Measurements from ENCODE around the gene AZU1.

Gene AZU1, protein sequence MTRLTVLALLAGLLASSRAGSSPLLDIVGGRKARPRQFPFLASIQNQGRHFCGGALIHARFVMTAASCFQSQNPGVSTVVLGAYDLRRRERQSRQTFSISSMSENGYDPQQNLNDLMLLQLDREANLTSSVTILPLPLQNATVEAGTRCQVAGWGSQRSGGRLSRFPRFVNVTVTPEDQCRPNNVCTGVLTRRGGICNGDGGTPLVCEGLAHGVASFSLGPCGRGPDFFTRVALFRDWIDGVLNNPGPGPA

DNA sequence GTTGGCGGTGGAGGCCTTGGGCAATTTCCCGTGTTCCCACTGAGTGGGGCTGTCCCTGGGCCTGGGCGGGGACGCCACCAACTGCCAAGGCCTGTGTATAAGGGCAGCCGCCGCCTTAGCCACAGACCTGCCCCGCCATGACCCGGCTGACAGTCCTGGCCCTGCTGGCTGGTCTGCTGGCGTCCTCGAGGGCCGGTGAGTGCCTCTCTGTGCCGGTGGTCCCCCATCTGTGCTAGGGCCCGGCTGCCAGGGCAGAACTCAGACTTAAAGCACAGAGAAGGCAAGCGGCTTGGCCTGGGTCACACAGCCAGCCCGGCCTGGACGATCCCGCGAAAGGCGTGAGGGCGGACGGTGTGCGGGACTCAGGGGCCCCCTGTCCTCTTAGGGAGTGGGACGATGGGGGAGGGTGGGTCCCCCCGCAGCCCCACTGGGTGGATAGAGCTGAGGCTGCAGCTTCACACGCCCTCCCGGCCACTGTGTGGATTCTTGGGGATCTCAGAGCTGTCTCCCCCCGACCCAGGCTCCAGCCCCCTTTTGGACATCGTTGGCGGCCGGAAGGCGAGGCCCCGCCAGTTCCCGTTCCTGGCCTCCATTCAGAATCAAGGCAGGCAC is at the start of gene AZU1:
AZU1 (plus strand) TSS at position 128 of the 612 bp plus-strand sequence; CDS start at position 138, 10 bp downstream.
- Mint-ChIP-seq H3K4me1 (peaks cover 15% of the 10 kb centered on the region), H3K27ac (no peak within 1 kb of the TSS)
- TF ChIP-seq CTCF (IDR thresholded peaks at IDR 0.05), result no peak

GRCh38 chr19:778910-779653 is 48.6 kb upstream of the AZU1 start:
- peaks cover 9% of the 10 kb centered on the region for H3K27me3 Mint-ChIP-seq (ENCODE audit: low read depth, poor library complexity)
- no peaks in the 10 kb centered on the region for H3K36me3 Mint-ChIP-seq (ENCODE audit: low read depth)
- H3K27ac Mint-ChIP-seq, result no peak overlapping the region
- H3K9me3 Mint-ChIP-seq, result peaks cover 3% of the 10 kb centered on the region
- no peak for TF ChIP-seq CTCF (IDR thresholded peaks at IDR 0.05)
- H3K4me1 Mint-ChIP-seq, result peaks cover 28% of the 10 kb centered on the region
- DNase-seq, result no peak
- H3K4me3 Mint-ChIP-seq, result no peak overlapping the region

More for the DNA sequence above, at the start of gene AZU1:
- H3K36me3 Mint-ChIP-seq (ENCODE audit: low read depth), result no peaks in the 10 kb centered on the region
- no peak for DNase-seq
- H3K27me3 Mint-ChIP-seq (ENCODE audit: low read depth, poor library complexity), result peaks cover 6% of the 10 kb centered on the region
- no peak within 1 kb of the TSS for H3K4me3 Mint-ChIP-seq
- no peaks in the 10 kb centered on the region for H3K9me3 Mint-ChIP-seq

- Mint-ChIP-seq H3K27ac (no peak overlapping the region), H3K36me3 (ENCODE audit: low read depth) (no peaks in the 10 kb centered on the region), H3K27me3 (ENCODE audit: low read depth, poor library complexity) (peaks cover 8% of the 10 kb centered on the region), H3K4me1 (peaks cover 28% of the 10 kb centered on the region), H3K9me3 (peaks cover 3% of the 10 kb centered on the region), H3K4me3 (no peak overlapping the region)
- DNase-seq, result no peak
- no peak for TF ChIP-seq CTCF (IDR thresholded peaks at IDR 0.05)
Measured at GRCh38 chr19:780935-781334, 46.7 kb upstream of the AZU1 start.

DNA sequence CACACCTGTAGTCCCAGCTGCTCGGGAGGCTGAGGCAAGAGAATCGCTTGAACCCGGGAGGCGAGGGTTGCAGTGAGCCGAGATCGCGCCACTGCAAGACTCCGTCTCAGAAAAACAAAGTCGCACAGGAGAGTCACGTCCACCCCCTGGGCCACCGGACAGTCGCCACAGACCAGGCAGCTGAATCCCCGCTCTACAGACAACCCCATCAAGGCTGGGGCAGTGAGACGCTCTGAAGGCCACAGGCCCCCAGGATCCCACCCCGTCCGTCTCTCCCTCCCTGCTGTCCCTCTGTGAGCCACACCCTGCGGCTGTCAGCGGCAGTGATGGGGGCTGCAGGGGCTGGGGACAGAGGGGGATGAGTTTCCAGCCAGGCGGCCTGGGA is 45.8 kb upstream of the AZU1 start:
- Mint-ChIP-seq H3K4me1 (peaks cover 28% of the 10 kb centered on the region), H3K27me3 (ENCODE audit: low read depth, poor library complexity) (peaks cover 8% of the 10 kb centered on the region), H3K27ac (no peak overlapping the region), H3K9me3 (peaks cover 3% of the 10 kb centered on the region), H3K4me3 (no peak overlapping the region), H3K36me3 (ENCODE audit: low read depth) (no peaks in the 10 kb centered on the region)
- TF ChIP-seq CTCF (IDR thresholded peaks at IDR 0.05), result no peak
- DNase-seq, result no peak

- Mint-ChIP-seq H3K36me3 (ENCODE audit: low read depth) (no peaks in the 10 kb centered on the region), H3K27me3 (ENCODE audit: low read depth, poor library complexity) (peaks cover 8% of the 10 kb centered on the region), H3K9me3 (peaks cover 3% of the 10 kb centered on the region), H3K4me3 (peak overlapping the region; percentile 46), H3K27ac (peak overlapping the region; percentile 68), H3K4me1 (peaks cover 33% of the 10 kb centered on the region)
- peak; percentile 44 for DNase-seq
- no peak for TF ChIP-seq CTCF (IDR thresholded peaks at IDR 0.05)
Measured at GRCh38 chr19:782185-782877, 45.3 kb upstream of the AZU1 start.
